ENCODE results near the gene UBL4B.

The UBL4B gene

GRCh38 chr1:110085671-110086070, 26.6 kb upstream of the UBL4B start:
- no peak for DNase-seq

- peak; percentile 58 for DNase-seq
Measured at GRCh38 chr1:110086961-110087360, 25.3 kb upstream of the UBL4B start.

DNA sequence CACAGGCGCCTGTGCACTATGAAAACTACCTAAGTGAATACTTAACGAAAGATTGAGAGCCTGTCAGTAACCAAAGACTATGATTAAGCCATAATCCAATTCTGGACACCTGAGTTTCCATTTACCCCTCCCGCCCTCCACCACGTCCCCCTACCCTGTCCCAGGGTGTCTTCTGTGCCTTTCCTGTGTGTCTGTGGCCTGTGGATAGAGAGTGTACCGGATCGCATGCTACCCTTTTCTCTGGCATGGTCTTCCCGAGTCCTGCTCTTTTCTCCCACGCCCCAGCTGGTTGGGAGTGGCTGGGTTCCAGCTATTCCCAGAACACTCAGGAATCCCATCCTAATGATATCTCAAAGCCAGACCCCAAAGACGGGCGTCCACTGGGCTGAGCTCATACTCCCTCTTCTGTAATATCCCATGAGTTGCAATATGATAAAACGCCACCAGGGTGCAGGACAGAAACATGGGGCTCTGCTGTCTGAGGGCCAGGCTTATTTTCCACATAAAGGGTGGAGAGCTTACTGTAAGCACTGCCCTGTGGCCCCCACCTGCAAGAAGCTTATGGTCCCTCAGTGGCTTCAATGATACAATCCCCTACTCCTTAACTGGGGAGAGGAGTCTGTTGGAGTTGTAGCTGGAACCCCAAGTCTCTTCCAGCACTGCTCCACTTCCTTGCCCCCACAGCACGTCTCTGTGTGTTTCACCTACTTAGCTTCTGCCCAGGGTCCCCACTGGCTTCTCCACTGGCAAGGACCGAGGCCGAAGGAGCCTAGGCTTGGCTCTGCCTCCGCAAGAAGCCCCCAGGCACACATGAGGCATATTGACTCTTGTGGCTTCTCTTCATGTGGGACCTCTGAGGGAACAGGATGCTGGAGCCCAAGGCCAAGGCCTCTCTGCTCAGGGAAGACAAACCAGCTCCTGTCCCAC, 24.2 kb upstream of the UBL4B start:
- peak; percentile 50 for DNase-seq

GRCh38 chr1:110088739-110089316, 23.4 kb upstream of the UBL4B start:
- no peak for DNase-seq

GRCh38 chr1:110089561-110090275, 22.5 kb upstream of the UBL4B start:
- DNase-seq: no peak

DNA sequence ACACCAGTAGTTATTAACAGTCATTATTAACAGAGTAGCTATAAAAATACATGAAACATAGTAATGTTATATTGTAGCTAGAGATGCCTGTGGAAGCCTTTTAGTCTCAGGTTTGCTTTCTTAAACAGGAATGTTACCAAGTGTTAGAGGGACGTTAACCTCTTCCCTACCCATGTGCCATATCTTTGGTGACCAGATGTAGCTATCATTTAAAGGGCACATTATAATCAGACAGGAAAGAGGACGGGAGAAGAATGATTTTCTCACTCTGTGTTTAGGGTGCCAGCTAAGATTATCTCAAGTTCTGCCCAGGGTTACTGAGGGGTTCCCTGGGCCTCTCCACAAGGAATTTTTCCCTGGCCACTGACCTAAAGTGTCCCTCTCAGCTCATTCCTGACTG, 20.9 kb upstream of the UBL4B start:
- no peak for DNase-seq

DNA sequence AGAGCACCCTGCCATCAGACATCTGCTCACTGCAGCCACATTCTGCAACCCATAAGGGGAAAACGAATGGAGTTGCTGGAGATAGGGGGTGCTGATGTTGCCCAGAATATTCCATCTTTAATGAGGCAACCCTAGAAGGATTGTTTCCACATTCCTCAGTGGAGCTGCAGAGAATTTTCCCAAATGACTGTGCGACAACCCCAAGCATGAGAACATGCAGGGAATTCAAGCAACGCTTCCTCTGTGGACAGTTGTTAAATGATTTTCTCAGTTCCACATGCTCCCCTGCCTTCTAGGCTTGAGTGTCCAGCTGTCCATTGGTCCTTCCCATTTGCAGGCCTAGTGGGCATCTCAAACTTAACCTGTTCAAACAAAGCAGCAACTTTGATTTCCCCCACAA, 20.5 kb upstream of the UBL4B start:
- DNase-seq: no peak

DNA sequence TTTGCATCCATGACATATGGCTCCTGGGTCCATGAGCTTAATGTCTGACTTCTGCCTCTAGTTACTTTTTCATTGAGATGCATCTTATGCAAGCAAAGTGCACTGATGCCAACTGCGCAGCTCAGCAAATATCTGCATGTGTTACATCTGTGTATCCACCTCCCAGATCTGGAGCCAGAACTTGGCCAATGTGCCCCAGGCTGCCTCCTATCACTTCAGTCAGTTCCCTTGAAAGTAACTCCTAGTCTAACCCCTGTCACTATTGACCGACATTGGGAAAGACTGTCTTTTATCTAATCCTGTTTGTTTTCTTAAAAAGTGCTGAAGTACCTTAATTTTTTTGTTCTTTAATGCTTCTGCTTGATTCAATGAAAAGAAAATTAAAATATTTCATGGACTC, 19.3 kb upstream of the UBL4B start:
- DNase-seq: no peak

GRCh38 chr1:110094931-110095654, 17.1 kb upstream of the UBL4B start:
- DNase-seq: no peak

GRCh38 chr1:110097507-110098221, 14.6 kb upstream of the UBL4B start:
- no peak for DNase-seq

DNA sequence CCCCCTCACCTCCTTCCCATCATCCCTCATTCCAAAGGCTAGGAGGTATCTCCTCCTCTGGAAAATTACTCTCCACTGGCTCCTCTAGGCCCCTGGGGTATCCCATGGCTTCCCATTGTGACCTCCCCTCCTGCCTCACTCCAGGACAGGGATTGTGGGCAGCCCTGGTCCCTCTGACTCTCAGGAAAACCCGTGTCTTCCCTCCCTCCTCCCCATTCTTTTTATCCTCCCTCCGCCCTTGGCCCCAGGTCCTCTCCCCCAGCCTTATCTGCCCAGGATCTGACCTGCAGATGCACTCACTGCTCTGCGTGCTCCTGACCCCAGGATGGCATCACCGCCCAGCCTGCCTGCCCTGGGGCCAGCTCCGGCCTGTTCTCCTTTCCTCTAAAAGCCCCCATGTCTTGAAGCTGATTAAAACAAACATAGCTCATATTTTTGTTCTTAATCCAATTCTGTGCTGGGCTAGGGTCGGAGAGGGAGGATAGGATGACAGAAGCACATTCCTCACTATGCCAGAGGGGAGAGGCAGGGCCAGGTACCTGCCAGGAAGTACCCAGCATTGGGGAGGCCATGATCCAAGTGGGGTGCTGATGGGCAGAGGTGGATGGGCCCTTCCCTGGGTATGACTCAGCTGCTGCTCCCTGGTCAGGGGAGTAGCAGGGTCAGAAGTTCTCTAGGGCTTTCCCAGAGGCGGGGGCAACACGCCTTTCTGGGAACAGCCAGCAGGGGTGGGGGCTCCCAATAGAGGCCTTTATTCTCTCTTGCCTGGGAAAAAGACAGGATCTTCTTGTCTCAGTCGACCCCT, 13.8 kb upstream of the UBL4B start:
- DNase-seq: peak; percentile 83

DNA sequence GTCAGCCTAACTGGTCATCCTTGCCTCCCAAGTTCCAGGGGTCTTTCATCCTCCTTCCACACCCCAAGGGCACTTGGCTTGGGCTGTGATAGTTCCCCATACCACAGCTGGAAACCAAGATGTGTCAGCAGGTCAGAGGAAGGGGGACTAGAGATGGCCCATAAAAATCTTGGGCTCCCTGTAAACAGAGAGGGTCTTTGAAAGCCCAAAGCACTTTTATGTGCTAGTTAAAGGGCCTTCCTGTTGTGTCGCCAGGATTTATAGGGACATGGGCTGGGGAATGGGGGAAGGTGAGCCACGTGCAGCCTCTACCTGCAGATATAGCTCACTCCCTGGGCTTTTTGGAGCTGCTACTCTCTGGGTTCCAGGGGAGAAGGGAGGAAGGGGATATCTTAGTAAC, 11.9 kb upstream of the UBL4B start:
- DNase-seq: no peak

DNA sequence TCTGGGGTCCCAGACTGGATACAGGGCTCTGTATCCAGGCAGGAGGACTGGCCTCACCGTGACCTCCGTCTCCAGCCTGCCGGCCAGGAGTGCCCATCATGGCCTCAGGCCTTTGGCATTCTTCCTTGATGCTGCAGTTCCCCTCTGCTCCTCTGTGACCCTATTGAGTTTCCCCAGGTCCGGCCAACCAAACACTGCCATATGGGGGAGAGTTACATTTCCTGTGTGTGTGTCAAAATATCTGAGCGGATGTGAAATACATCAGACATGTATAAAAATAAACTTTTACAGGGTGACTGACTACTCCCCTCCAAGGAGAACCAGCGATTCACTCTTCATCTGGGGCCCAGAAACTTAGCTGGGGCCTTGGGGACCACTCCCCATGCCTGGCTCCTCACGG, 10.2 kb upstream of the UBL4B start:
- DNase-seq: peak; percentile 35

- DNase-seq: peak; percentile 24
Measured at GRCh38 chr1:110106013-110106941, 6.0 kb upstream of the UBL4B start.

DNA sequence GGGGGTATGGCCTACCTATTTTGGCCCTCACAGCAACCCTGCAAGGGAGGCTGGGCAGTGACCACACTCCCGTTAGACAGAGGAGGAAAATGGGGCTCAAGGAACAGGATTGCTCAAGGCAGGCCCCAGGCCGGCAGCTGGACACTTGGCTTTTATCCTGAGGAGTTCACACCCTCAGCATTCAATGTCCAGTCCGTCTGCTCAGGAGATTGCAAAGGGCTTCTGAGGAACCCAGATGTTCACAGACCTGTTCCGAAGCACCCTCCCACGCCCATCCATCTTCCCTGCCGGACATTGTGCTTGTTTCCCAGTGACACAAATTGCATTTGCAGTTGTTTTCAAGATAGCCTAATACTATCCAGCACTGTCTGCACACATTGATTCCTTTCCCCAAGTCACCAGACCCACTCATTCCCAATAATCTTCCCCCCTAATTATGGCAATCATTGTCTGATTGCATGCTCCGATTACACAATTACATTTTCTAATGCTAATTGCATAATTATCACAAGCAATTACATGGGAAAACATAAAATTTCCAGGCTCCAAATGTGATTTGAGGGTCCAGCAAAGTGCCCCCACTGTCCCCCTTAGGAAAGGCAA, 4.3 kb upstream of the UBL4B start:
- no peak for DNase-seq

DNA sequence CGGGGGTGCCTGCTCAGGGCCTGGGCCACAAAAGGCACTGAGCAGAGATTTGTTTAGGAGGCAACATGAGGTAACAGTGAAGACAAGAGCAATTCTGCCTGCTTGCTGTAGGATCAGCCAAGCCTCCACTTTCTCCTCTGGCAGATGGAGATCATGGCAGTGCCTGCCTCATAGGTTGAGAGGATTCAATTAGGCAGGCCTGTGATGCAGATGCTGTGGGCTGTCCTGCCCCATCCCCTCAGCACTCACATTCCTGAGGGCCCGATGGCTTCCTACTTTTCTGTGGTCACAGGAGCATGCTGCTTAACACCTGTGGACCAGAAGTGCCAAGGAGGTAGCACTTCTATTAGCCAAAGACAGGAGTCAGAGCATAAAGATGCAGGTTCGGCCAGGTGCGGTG, 1.2 kb upstream of the UBL4B start:
- no peak for DNase-seq

- DNase-seq: no peak
Measured at GRCh38 chr1:110112656-110113055, 413 bp downstream of the UBL4B start.

DNA sequence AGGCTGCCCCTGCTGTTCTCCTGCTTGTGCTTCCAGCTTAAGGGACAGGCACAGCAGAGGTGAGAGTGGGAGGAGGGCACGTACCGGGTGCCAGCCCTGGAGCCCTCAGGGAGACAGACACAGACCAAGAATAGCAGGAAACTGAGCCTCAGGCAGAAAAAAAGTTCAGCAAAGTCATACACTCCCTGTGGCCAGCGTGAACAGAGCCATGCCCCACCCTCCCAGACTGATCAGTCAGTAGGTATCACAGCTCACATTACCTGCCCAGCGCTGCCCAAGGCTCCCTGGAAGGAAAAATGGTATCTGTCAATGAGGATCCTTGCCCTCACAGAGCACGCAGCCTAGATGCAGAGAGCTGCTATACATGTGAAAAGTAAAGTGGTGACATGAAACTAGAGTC, 1.3 kb downstream of the UBL4B start:
- no peak for DNase-seq

- no peak for DNase-seq
Measured at GRCh38 chr1:110114173-110114572, 1.9 kb downstream of the UBL4B start.

DNA sequence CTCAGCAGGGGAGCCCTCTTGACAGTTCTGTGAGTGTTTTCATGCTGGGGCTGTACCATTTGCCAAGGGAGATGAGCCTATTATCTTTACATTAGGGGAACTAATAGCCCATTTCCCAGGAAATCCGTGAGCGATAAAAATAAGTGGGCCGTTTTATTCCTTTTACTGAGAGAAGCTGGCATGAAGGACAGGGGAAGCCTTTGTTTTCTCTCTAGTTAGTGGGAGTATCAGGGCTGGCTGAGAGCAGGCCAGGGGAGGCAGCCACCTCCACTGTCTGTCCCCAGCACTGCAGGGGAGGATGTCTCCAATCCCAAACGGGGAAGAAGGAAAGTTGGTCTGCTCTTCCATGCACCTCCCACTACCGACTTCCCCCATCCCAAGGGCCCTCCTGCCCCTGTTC, 2.5 kb downstream of the UBL4B start:
- DNase-seq: no peak

All from NCI-H226 (cell line).